Thyroid gland (tissue), 4 donors: Measurements from ENCODE around the gene GARNL3.

Source experiments
- CTCF ChIP-seq, 6 experiments: fragments of 200-600 bp in 3 of 6; fragments of 450-650 bp in 3 of 6; sonication (generic) in 3 of 6; IDR thresholded peaks; one replicate each; pipeline ENCODE4 v1.5.1; 2016 to 2019; ENCODE audit warnings: antibody characterized with exemption in 6 of 6, mild to moderate bottlenecking in 2 of 6, inconsistent platforms in 1 of 6, moderate library complexity in 1 of 6
- POLR2A ChIP-seq, 2 donors: fragments of 450-650 bp; IDR thresholded peaks; one replicate each; pipeline ENCODE4 v1.6.1; 2017; ENCODE audit warnings: antibody characterized with exemption in 2 of 2, mild to moderate bottlenecking in 2 of 2, moderate library complexity in 1 of 2

DNA sequence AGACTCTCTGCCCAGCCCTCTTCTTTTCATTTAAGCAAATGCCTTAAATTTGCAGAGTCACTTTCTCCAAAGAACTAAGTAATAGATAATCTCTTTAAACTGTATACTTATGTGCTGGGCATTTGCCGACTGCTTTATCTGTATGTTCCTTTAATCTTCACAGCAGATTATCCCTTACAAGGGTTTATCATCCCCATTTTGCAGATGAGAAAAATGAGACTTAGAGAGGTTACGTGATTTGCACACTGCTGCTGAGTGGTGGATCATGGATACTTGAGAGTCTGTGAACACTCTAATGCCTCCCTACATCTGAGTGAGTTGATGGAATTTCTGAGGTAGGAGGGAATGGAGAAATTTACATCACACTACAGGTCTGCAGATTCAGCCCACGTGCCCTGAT, 163.8 kb downstream of the GARNL3 start:
- TF ChIP-seq CTCF (IDR thresholded peaks at IDR 0.05) (no peak), POLR2A (IDR thresholded peaks at IDR 0.05) (no peak)
